K562 (cell line): Measurements from ENCODE around the gene IRF8. TPM values are rescaled to one million over a fixed set of nuclear protein-coding genes. Genes with fewer than 3 reads are reported as not detected.

ENCODE experiments used
- ATAC-seq: fragments of 200-7000 bp; cut with Tn5 transposase; 3 replicates; pipeline ENCODE4 v1.9.1; 2020; ENCODE audit warnings: moderate library complexity
- BruUV-seq: library from RNA; stranded (reverse); fragments of 400-500 nt; replicated peaks from 2 replicates; lab custom pipeline; 2021; lab: Mats Ljungman, UMichigan
- CTCF ChIA-PET: fragments of 300-600 bp; formaldehyde crosslinking; extraction: SDS; loops from one replicate; lab custom pipeline; 2021; ENCODE audit warnings: low intra/inter-chr PET ratio; lab: Yijun Ruan, JAX
- POLR2A ChIA-PET: fragments of 300-600, 350-650 bp; sonication (Branson Sonifier 250); formaldehyde crosslinking; extraction: SDS; loops from one replicate; lab custom pipeline; 2021; ENCODE audit warnings: antibody characterized with exemption, inconsistent platforms; lab: Yijun Ruan, JAX
- DNase-seq, 4 experiments: peaks; one replicate each; pipeline versions ENCODE4 v3.0.0 to v3.0.0-alpha.2; 2011 to 2018; ENCODE audit warnings: low spot score in 3 of 4, mixed read lengths in 3 of 4; ENCODE audit errors: extremely low read depth in 1 of 4
- FAIRE-seq: peaks from 2 replicates; lab custom pipeline; 2011; peaks lifted over from hg19 to GRCh38; lab: Jason Lieb, UNC
- H2AFZ ChIP-seq: 2 replicates; pipeline ENCODE4 v1.6.0; 2011; ENCODE audit warnings: low read depth, low read length, control low read depth, inconsistent platforms
- H3K27ac ChIP-seq: fragments of 200-600 bp; 3 replicates; pipeline ENCODE4 v1.8.0; 2011; ENCODE audit warnings: low read depth, mild to moderate bottlenecking, control low read depth, inconsistent platforms, low read length, moderate library complexity, mixed read lengths; ENCODE audit errors: extremely low read depth
- H3K27me3 ChIP-seq, 2 experiments: fragments of 300-600 bp in 1 of 2; 2 replicates in 1 of 2; 3 replicates in 1 of 2; pipeline versions ENCODE4 v1.6.0 to v1.8.0; 2011; ENCODE audit warnings: inconsistent platforms in 2 of 2, low read length in 2 of 2, mild to moderate bottlenecking in 1 of 2, mixed read lengths in 1 of 2, moderate library complexity in 1 of 2; ENCODE audit not compliant: control insufficient read depth in 2 of 2, insufficient read depth in 2 of 2
- H3K36me3 ChIP-seq: fragments of 300-600 bp; 3 replicates; pipeline ENCODE4 v1.8.0; 2011; ENCODE audit warnings: mild to moderate bottlenecking, low read length, inconsistent platforms; ENCODE audit not compliant: control insufficient read depth, insufficient read depth
- H3K4me1 ChIP-seq, 2 experiments: fragments of 200-600 bp in 1 of 2; replicated peaks in 1 of 2; 2 replicates in 1 of 2; 3 replicates in 1 of 2; pipeline versions ENCODE4 v1.5.1 to v1.8.0; 2011; ENCODE audit warnings: inconsistent platforms in 2 of 2, low read length in 2 of 2, mild to moderate bottlenecking in 1 of 2, mixed read lengths in 1 of 2, moderate library complexity in 1 of 2; ENCODE audit not compliant: control insufficient read depth in 2 of 2, insufficient read depth in 2 of 2
- H3K4me2 ChIP-seq: 2 replicates; pipeline ENCODE4 v1.6.1; 2011; ENCODE audit warnings: low read length, control low read depth, inconsistent platforms, mixed read lengths; ENCODE audit not compliant: insufficient read depth
- H3K4me3 ChIP-seq: fragments of 200-600 bp; sonication (generic), shearing (Covaris generic); 2 replicates; pipeline ENCODE4 v1.5.1; 2016; ENCODE audit warnings: control low read depth, inconsistent platforms
- H3K79me2 ChIP-seq: fragments of 200-600 bp; 3 replicates; pipeline ENCODE4 v1.8.0; 2011; ENCODE audit warnings: low read length, inconsistent platforms; ENCODE audit not compliant: control insufficient read depth, insufficient read depth
- H3K9ac ChIP-seq, 2 experiments: 2 replicates each; pipeline versions ENCODE4 v1.6.0 to v1.6.1; 2011; ENCODE audit warnings: low read depth in 2 of 2, low read length in 2 of 2, control low read depth in 1 of 2, inconsistent platforms in 1 of 2, mild to moderate bottlenecking in 1 of 2, mixed read lengths in 1 of 2; ENCODE audit not compliant: insufficient read depth in 1 of 2
- H3K9me1 ChIP-seq: one replicate; pipeline ENCODE4 v1.6.0; 2011; ENCODE audit warnings: inconsistent platforms, mild to moderate bottlenecking, low read length, moderate library complexity; ENCODE audit not compliant: control insufficient read depth, insufficient read depth
- H3K9me3 ChIP-seq: replicated peaks from 2 replicates; pipeline ENCODE4 v1.5.1; 2011; ENCODE audit warnings: low read depth, low read length, inconsistent platforms; ENCODE audit not compliant: control insufficient read depth, insufficient read depth
- H4K20me1 ChIP-seq: replicated peaks from 2 replicates; pipeline ENCODE4 v1.6.1; 2011; ENCODE audit warnings: low read length, inconsistent platforms, mixed read lengths; ENCODE audit not compliant: control insufficient read depth, insufficient read depth
- BACH1 ChIP-seq: fragments of 200-800 bp; sonication (Bioruptor generic); IDR thresholded peaks from 2 replicates; pipeline ENCODE4 v1.6.1; 2016; ENCODE audit warnings: missing genetic modification characterization, missing compliant biosample characterization
- BHLHE40 ChIP-seq: IDR thresholded peaks from 2 replicates; pipeline ENCODE4 v1.6.1; 2011; ENCODE audit warnings: low read length, improper control_type of control experiment
- CTBP1 ChIP-seq: fragments of 450-650 bp; IDR thresholded peaks from 2 replicates; pipeline ENCODE4 v1.6.1; 2016; ENCODE audit warnings: borderline replicate concordance
- DACH1 ChIP-seq: fragments of 450-650 bp; IDR thresholded peaks from 2 replicates; pipeline ENCODE4 v1.6.1; 2018; ENCODE audit not compliant: partially characterized antibody
- MAZ ChIP-seq, 2 experiments: fragments of 450-650 bp in 1 of 2; sonication (generic) in 1 of 2; formaldehyde crosslinking; IDR thresholded peaks in 1 of 2; conservative IDR thresholded peaks in 1 of 2; 2 replicates each; pipeline versions ENCODE4 v1.4.0 to v1.5.0; 2020; ENCODE audit warnings: mild to moderate bottlenecking in 1 of 2, missing genetic modification reagents in 1 of 2
- NR1H2 ChIP-seq: sonication (generic); formaldehyde crosslinking; IDR thresholded peaks from 2 replicates; pipeline ENCODE4 v1.4.0; 2020; ENCODE audit warnings: mild to moderate bottlenecking, missing genetic modification reagents
- POLR3A ChIP-seq: IDR thresholded peaks from 2 replicates; pipeline ENCODE4 v1.6.1; 2011; ENCODE audit warnings: borderline replicate concordance, mild to moderate bottlenecking, moderate library complexity; ENCODE audit not compliant: insufficient read length, insufficient read depth; ENCODE audit errors: extremely low read depth
- RAD51 ChIP-seq: fragments of 450-650 bp; IDR thresholded peaks from 2 replicates; pipeline ENCODE4 v1.7.1; 2016; ENCODE audit warnings: low read depth, mild to moderate bottlenecking, borderline replicate concordance
- RBFOX2 ChIP-seq: fragments of 200-400 bp; formaldehyde crosslinking; IDR thresholded peaks from 2 replicates; pipeline ENCODE4 v1.6.1; 2017; ENCODE audit warnings: low read depth, mild to moderate bottlenecking, low read length, moderate library complexity
- TARDBP ChIP-seq: fragments of 450-650 bp; IDR thresholded peaks from 2 replicates; pipeline ENCODE4 v1.6.1; 2016
- THRAP3 ChIP-seq: fragments of 450-650 bp; IDR thresholded peaks from 2 replicates; pipeline ENCODE4 v1.6.1; 2016; ENCODE audit warnings: mild to moderate bottlenecking, inconsistent platforms, borderline replicate concordance
- ZKSCAN8 ChIP-seq: fragments of 200-800 bp; sonication (Bioruptor generic); IDR thresholded peaks from 2 replicates; pipeline ENCODE4 v1.6.1; 2016; ENCODE audit warnings: missing genetic modification characterization, missing compliant biosample characterization
- ZNF175 ChIP-seq: fragments of 200-800 bp; sonication (Bioruptor generic); IDR thresholded peaks from 2 replicates; pipeline ENCODE4 v1.6.1; 2016; ENCODE audit warnings: low read depth, mild to moderate bottlenecking, missing genetic modification characterization, missing compliant biosample characterization
- ZNF507 ChIP-seq: conservative IDR thresholded peaks from 2 replicates; pipeline ENCODE4 v1.6.1; 2017; ENCODE audit warnings: missing genetic modification characterization, missing compliant biosample characterization
- ZNF77 ChIP-seq: fragments of 250-450 bp; sonication (Bioruptor Pico); IDR thresholded peaks from 2 replicates; pipeline ENCODE4 v1.5.0; 2020
- WGBS: fragments of 100-300 bp; shearing (Covaris generic); methylation state at CpG from one replicate; pipeline ENCODE4 v1.1.6; 2016; ENCODE audit warnings: low coverage, mixed read lengths; ENCODE audit not compliant: insufficient coverage; ENCODE audit errors: missing lambda C conversion rate; 5-methylcytosine and 5-hydroxymethylcytosine counted together
- in situ Hi-C: fragments of 300-500 bp; cut with MboI; formaldehyde crosslinking; loops from 4 replicates; pipeline ENCODE4 v1.15.0; 2018; ENCODE audit warnings: inconsistent platforms, mixed read lengths
- intact Hi-C: fragments of 100-400 bp; cut with micrococcal nuclease; formaldehyde crosslinking; loops from 2 replicates; pipeline ENCODE4 v1.14.2; 2022
- polyA plus RNA-seq, 8 experiments: library from polyadenylated mRNA; depleted of rRNA in 4 of 8; stranded (reverse) in 5 of 8; unstranded in 3 of 8; fragments of >200 nt; fragmentation: Nextera tagmentation in 2 of 8; fragmentation: Illumina TruSeq in 1 of 8; extraction: Ambion mirVana in 2 of 8; extraction: Trizol in 1 of 8; gene quantifications; 2 replicates each; pipeline versions ENCODE4 v1.2.1 to v1.2.3, GENCODE V29; 2011 to 2014; ENCODE audit warnings: inconsistent platforms in 1 of 8, missing spikeins in 1 of 8
- total RNA-seq, 7 experiments: library from RNA; depleted of rRNA in 6 of 7; stranded (reverse); fragments of >200 nt in 6 of 7; fragmentation: Illumina TruSeq in 2 of 7; extraction: Trizol in 2 of 7; gene quantifications; 2 replicates each; pipeline versions ENCODE4 v1.2.1 to v1.2.3, GENCODE V29; 2011 to 2021; ENCODE audit warnings: low replicate concordance in 1 of 7
- TF ChIP-seq, protein P1 (sequence below): fragments of 450-650 bp; IDR thresholded peaks from 2 replicates; pipeline ENCODE4 v1.7.1; 2018; ENCODE audit warnings: mild to moderate bottlenecking, low read depth; ENCODE audit not compliant: partially characterized antibody
- TF ChIP-seq, protein P2 (sequence below): IDR thresholded peaks from 2 replicates; pipeline ENCODE4 v1.6.1; 2011; ENCODE audit not compliant: insufficient read length; ENCODE audit errors: extremely low read depth
- TF ChIP-seq, protein P3 (sequence below): fragments of 250-450 bp; sonication (Bioruptor Pico); IDR thresholded peaks from 2 replicates; pipeline ENCODE4 v1.4.0; 2020; ENCODE audit warnings: mild to moderate bottlenecking

IRF8 gene
- total and polyA plus RNA-seq, 9 of the 15 experiments (the other 6 are each of a cell fraction or from before 2014, with no cell fraction given): 0.01 to 0.98 TPM; not detected in 7

- TF ChIP-seq NR1H2 (CRISPR knock-in tag) (no peak), BACH1 (tag) (no peak), ZKSCAN8 (CRISPR knock-in tag) (no peak), RBFOX2 (no peak), ZNF507 (no peak), ZNF175 (CRISPR knock-in tag) (no peak), CTBP1 (no peak), THRAP3 (no peak), RAD51 (no peak), POLR3A (no peak), MAZ (CRISPR knock-in tag; conservative IDR thresholded peaks at IDR 0.05 in 1 of 2, IDR thresholded peaks at IDR 0.05 in 1 of 2) (no peak), ZNF77 (CRISPR knock-in tag) (no peak), BHLHE40 (no peak), TARDBP (no peak), DACH1 (no peak)
- TF ChIP-seq, protein P1, sequence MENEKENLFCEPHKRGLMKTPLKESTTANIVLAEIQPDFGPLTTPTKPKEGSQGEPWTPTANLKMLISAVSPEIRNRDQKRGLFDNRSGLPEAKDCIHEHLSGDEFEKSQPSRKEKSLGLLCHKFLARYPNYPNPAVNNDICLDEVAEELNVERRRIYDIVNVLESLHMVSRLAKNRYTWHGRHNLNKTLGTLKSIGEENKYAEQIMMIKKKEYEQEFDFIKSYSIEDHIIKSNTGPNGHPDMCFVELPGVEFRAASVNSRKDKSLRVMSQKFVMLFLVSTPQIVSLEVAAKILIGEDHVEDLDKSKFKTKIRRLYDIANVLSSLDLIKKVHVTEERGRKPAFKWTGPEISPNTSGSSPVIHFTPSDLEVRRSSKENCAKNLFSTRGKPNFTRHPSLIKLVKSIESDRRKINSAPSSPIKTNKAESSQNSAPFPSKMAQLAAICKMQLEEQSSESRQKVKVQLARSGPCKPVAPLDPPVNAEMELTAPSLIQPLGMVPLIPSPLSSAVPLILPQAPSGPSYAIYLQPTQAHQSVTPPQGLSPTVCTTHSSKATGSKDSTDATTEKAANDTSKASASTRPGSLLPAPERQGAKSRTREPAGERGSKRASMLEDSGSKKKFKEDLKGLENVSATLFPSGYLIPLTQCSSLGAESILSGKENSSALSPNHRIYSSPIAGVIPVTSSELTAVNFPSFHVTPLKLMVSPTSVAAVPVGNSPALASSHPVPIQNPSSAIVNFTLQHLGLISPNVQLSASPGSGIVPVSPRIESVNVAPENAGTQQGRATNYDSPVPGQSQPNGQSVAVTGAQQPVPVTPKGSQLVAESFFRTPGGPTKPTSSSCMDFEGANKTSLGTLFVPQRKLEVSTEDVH: no peak
- TF ChIP-seq, protein P2, sequence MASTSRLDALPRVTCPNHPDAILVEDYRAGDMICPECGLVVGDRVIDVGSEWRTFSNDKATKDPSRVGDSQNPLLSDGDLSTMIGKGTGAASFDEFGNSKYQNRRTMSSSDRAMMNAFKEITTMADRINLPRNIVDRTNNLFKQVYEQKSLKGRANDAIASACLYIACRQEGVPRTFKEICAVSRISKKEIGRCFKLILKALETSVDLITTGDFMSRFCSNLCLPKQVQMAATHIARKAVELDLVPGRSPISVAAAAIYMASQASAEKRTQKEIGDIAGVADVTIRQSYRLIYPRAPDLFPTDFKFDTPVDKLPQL: no peak
- TF ChIP-seq, protein P3, sequence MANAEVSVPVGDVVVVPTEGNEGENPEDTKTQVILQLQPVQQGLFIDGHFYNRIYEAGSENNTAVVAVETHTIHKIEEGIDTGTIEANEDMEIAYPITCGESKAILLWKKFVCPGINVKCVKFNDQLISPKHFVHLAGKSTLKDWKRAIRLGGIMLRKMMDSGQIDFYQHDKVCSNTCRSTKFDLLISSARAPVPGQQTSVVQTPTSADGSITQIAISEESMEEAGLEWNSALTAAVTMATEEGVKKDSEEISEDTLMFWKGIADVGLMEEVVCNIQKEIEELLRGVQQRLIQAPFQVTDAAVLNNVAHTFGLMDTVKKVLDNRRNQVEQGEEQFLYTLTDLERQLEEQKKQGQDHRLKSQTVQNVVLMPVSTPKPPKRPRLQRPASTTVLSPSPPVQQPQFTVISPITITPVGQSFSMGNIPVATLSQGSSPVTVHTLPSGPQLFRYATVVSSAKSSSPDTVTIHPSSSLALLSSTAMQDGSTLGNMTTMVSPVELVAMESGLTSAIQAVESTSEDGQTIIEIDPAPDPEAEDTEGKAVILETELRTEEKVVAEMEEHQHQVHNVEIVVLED (CRISPR knock-in tag): no peak
- in situ Hi-C loops: no loop called here
- H3K27ac ChIP-seq: no peak overlapping the region
- ChIA-PET POLR2A (no interaction called here), CTCF (no interaction called here)
- no peak overlapping the region for H3K4me2 ChIP-seq
- H3K9ac ChIP-seq: no peak overlapping the region
- no peaks in the 10 kb centered on the region for H3K36me3 ChIP-seq
- no peaks in the 10 kb centered on the region for H4K20me1 ChIP-seq
- intact Hi-C loops: no loop called here
- no TSS peak for BruUV-seq
- H3K4me1 ChIP-seq: peaks cover 0 to 3% of the 10 kb centered on the region in 2 experiments; a peak in 1 of 5 replicates
- WGBS: 0% methylated on average over 2 of the region's 2 CpGs
- H3K79me2 ChIP-seq: no peaks in the 10 kb centered on the region
- no peak overlapping the region for H3K4me3 ChIP-seq
- peaks cover 0 to 33% of the 10 kb centered on the region in 2 experiments; a peak in 3 of 5 replicates for H3K27me3 ChIP-seq
- no peaks in the 10 kb centered on the region; the same call in 1 of the 2 replicates for H3K9me3 ChIP-seq
- FAIRE-seq (no peak), DNase-seq (no peak), ATAC-seq (no peak)
- no peaks in the 10 kb centered on the region for H3K9me1 ChIP-seq
- H2AFZ ChIP-seq: no peak overlapping the region
Observed at GRCh38 chr16:85967111-85967510, 68.1 kb downstream of the IRF8 start.
